K562 (cell line): ENCODE data around the gene ODAM. TPM values are rescaled to one million over a fixed set of nuclear protein-coding genes. Genes with fewer than 3 reads are reported as not detected.

Experiments
- ATAC-seq: fragments of 200-7000 bp; cut with Tn5 transposase; 3 replicates; pipeline ENCODE4 v1.9.1; 2020; ENCODE audit warnings: moderate library complexity
- BruUV-seq: library from RNA; stranded (reverse); fragments of 400-500 nt; replicated peaks from 2 replicates; lab custom pipeline; 2021; lab: Mats Ljungman, UMichigan
- CTCF ChIA-PET: fragments of 300-600 bp; formaldehyde crosslinking; extraction: SDS; loops from one replicate; lab custom pipeline; 2021; ENCODE audit warnings: low intra/inter-chr PET ratio; lab: Yijun Ruan, JAX
- POLR2A ChIA-PET: fragments of 300-600, 350-650 bp; sonication (Branson Sonifier 250); formaldehyde crosslinking; extraction: SDS; loops from one replicate; lab custom pipeline; 2021; ENCODE audit warnings: antibody characterized with exemption, inconsistent platforms; lab: Yijun Ruan, JAX
- DNase-seq, 4 experiments: peaks; one replicate each; pipeline versions ENCODE4 v3.0.0 to v3.0.0-alpha.2; 2011 to 2018; ENCODE audit warnings: low spot score in 3 of 4, mixed read lengths in 3 of 4; ENCODE audit errors: extremely low read depth in 1 of 4
- FAIRE-seq: peaks from 2 replicates; lab custom pipeline; 2011; peaks lifted over from hg19 to GRCh38; lab: Jason Lieb, UNC
- H2AFZ ChIP-seq: 2 replicates; pipeline ENCODE4 v1.6.0; 2011; ENCODE audit warnings: low read depth, low read length, control low read depth, inconsistent platforms
- H3K27ac ChIP-seq: fragments of 200-600 bp; 3 replicates; pipeline ENCODE4 v1.8.0; 2011; ENCODE audit warnings: low read depth, mild to moderate bottlenecking, control low read depth, inconsistent platforms, low read length, moderate library complexity, mixed read lengths; ENCODE audit errors: extremely low read depth
- H3K27me3 ChIP-seq, 2 experiments: fragments of 300-600 bp in 1 of 2; 2 replicates in 1 of 2; 3 replicates in 1 of 2; pipeline versions ENCODE4 v1.6.0 to v1.8.0; 2011; ENCODE audit warnings: inconsistent platforms in 2 of 2, low read length in 2 of 2, mild to moderate bottlenecking in 1 of 2, mixed read lengths in 1 of 2, moderate library complexity in 1 of 2; ENCODE audit not compliant: control insufficient read depth in 2 of 2, insufficient read depth in 2 of 2
- H3K36me3 ChIP-seq: fragments of 300-600 bp; 3 replicates; pipeline ENCODE4 v1.8.0; 2011; ENCODE audit warnings: mild to moderate bottlenecking, low read length, inconsistent platforms; ENCODE audit not compliant: control insufficient read depth, insufficient read depth
- H3K4me1 ChIP-seq, 2 experiments: fragments of 200-600 bp in 1 of 2; replicated peaks in 1 of 2; 2 replicates in 1 of 2; 3 replicates in 1 of 2; pipeline versions ENCODE4 v1.5.1 to v1.8.0; 2011; ENCODE audit warnings: inconsistent platforms in 2 of 2, low read length in 2 of 2, mild to moderate bottlenecking in 1 of 2, mixed read lengths in 1 of 2, moderate library complexity in 1 of 2; ENCODE audit not compliant: control insufficient read depth in 2 of 2, insufficient read depth in 2 of 2
- H3K4me2 ChIP-seq: 2 replicates; pipeline ENCODE4 v1.6.1; 2011; ENCODE audit warnings: low read length, control low read depth, inconsistent platforms, mixed read lengths; ENCODE audit not compliant: insufficient read depth
- H3K4me3 ChIP-seq: fragments of 200-600 bp; sonication (generic), shearing (Covaris generic); 2 replicates; pipeline ENCODE4 v1.5.1; 2016; ENCODE audit warnings: control low read depth, inconsistent platforms
- H3K79me2 ChIP-seq: fragments of 200-600 bp; 3 replicates; pipeline ENCODE4 v1.8.0; 2011; ENCODE audit warnings: low read length, inconsistent platforms; ENCODE audit not compliant: control insufficient read depth, insufficient read depth
- H3K9ac ChIP-seq, 2 experiments: 2 replicates each; pipeline versions ENCODE4 v1.6.0 to v1.6.1; 2011; ENCODE audit warnings: low read depth in 2 of 2, low read length in 2 of 2, control low read depth in 1 of 2, inconsistent platforms in 1 of 2, mild to moderate bottlenecking in 1 of 2, mixed read lengths in 1 of 2; ENCODE audit not compliant: insufficient read depth in 1 of 2
- H3K9me1 ChIP-seq: one replicate; pipeline ENCODE4 v1.6.0; 2011; ENCODE audit warnings: inconsistent platforms, mild to moderate bottlenecking, low read length, moderate library complexity; ENCODE audit not compliant: control insufficient read depth, insufficient read depth
- H3K9me3 ChIP-seq: replicated peaks from 2 replicates; pipeline ENCODE4 v1.5.1; 2011; ENCODE audit warnings: low read depth, low read length, inconsistent platforms; ENCODE audit not compliant: control insufficient read depth, insufficient read depth
- H4K20me1 ChIP-seq: replicated peaks from 2 replicates; pipeline ENCODE4 v1.6.1; 2011; ENCODE audit warnings: low read length, inconsistent platforms, mixed read lengths; ENCODE audit not compliant: control insufficient read depth, insufficient read depth
- CEBPB ChIP-seq: fragments of 450-650 bp; IDR thresholded peaks from 2 replicates; pipeline ENCODE4 v1.6.1; 2016; ENCODE audit warnings: missing genetic modification characterization, missing compliant biosample characterization
- NCOA4 ChIP-seq: fragments of 450-650 bp; IDR thresholded peaks from 2 replicates; pipeline ENCODE4 v1.6.1; 2018; ENCODE audit warnings: mild to moderate bottlenecking; ENCODE audit not compliant: partially characterized antibody
- NCOR1 ChIP-seq: fragments of 450-650 bp; IDR thresholded peaks from 2 replicates; pipeline ENCODE4 v1.6.1; 2016; ENCODE audit warnings: mild to moderate bottlenecking, moderate library complexity
- USF1 ChIP-seq: sonication (generic); formaldehyde crosslinking; IDR thresholded peaks from 2 replicates; pipeline ENCODE4 v1.9.0; 2022; ENCODE audit warnings: mild to moderate bottlenecking, missing genetic modification reagents
- ZBTB43 ChIP-seq: sonication (generic); formaldehyde crosslinking; IDR thresholded peaks from 2 replicates; pipeline ENCODE4 v1.8.0; 2023; ENCODE audit warnings: mild to moderate bottlenecking, missing genetic modification reagents
- ZNF830 ChIP-seq: fragments of 250-450 bp; sonication (Bioruptor Pico); IDR thresholded peaks from 2 replicates; pipeline ENCODE4 v1.5.0; 2021; ENCODE audit warnings: mild to moderate bottlenecking
- WGBS: fragments of 100-300 bp; shearing (Covaris generic); methylation state at CpG from one replicate; pipeline ENCODE4 v1.1.6; 2016; ENCODE audit warnings: low coverage, mixed read lengths; ENCODE audit not compliant: insufficient coverage; ENCODE audit errors: missing lambda C conversion rate; 5-methylcytosine and 5-hydroxymethylcytosine counted together
- in situ Hi-C: fragments of 300-500 bp; cut with MboI; formaldehyde crosslinking; loops from 4 replicates; pipeline ENCODE4 v1.15.0; 2018; ENCODE audit warnings: inconsistent platforms, mixed read lengths
- intact Hi-C: fragments of 100-400 bp; cut with micrococcal nuclease; formaldehyde crosslinking; loops from 2 replicates; pipeline ENCODE4 v1.14.2; 2022
- polyA plus RNA-seq, 8 experiments: library from polyadenylated mRNA; depleted of rRNA in 4 of 8; stranded (reverse) in 5 of 8; unstranded in 3 of 8; fragments of >200 nt; fragmentation: Nextera tagmentation in 2 of 8; fragmentation: Illumina TruSeq in 1 of 8; extraction: Ambion mirVana in 2 of 8; extraction: Trizol in 1 of 8; gene quantifications; 2 replicates each; pipeline versions ENCODE4 v1.2.1 to v1.2.3, GENCODE V29; 2011 to 2014; ENCODE audit warnings: inconsistent platforms in 1 of 8, missing spikeins in 1 of 8
- total RNA-seq, 7 experiments: library from RNA; depleted of rRNA in 6 of 7; stranded (reverse); fragments of >200 nt in 6 of 7; fragmentation: Illumina TruSeq in 2 of 7; extraction: Trizol in 2 of 7; gene quantifications; 2 replicates each; pipeline versions ENCODE4 v1.2.1 to v1.2.3, GENCODE V29; 2011 to 2021; ENCODE audit warnings: low replicate concordance in 1 of 7

ODAM gene
- total and polyA plus RNA-seq, 9 of the 15 experiments (the other 6 are each of a cell fraction or from before 2014, with no cell fraction given): not detected

- H3K4me2 ChIP-seq: no peak overlapping the region
- no peak overlapping the region for H2AFZ ChIP-seq
- no peaks in the 10 kb centered on the region for H3K36me3 ChIP-seq
- POLR2A ChIA-PET: no interaction called here
- no peaks in the 10 kb centered on the region for H3K9me1 ChIP-seq
- no peak for DNase-seq
- no peaks in the 10 kb centered on the region for H3K27me3 ChIP-seq
- FAIRE-seq: no peak
- H4K20me1 ChIP-seq: no peaks in the 10 kb centered on the region
- BruUV-seq: no TSS peak
- H3K9ac ChIP-seq: no peak overlapping the region
- no peaks in the 10 kb centered on the region for H3K4me1 ChIP-seq
- 0% methylated on average over 1 of the region's 1 CpG for WGBS
- TF ChIP-seq USF1 (CRISPR knock-in tag) (no peak), ZNF830 (CRISPR knock-in tag) (no peak), CEBPB (no peak), NCOA4 (no peak)
- no peak overlapping the region for H3K4me3 ChIP-seq
- ATAC-seq: no peak
- H3K27ac ChIP-seq: no peak overlapping the region
- H3K79me2 ChIP-seq: no peaks in the 10 kb centered on the region
- H3K9me3 ChIP-seq: 0 out of 2 replicates have a peak, but pooled peaks cover 3% of the 10 kb centered on the region
- in situ Hi-C loops (no loop called here), intact Hi-C loops (no loop called here)
- CTCF ChIA-PET: no interaction called here
Observed at GRCh38 chr4:70236125-70236524, 40.6 kb downstream of the ODAM start.

GRCh38 chr4:70239131-70239883, 43.8 kb downstream of the ODAM start:
- FAIRE-seq: no peak
- ChIA-PET POLR2A (no interaction called here), CTCF (no interaction called here)
- TF ChIP-seq ZBTB43 (CRISPR knock-in tag): no peak
- no peak for TF ChIP-seq NCOR1
- Histone ChIP-seq H2AFZ (no peak overlapping the region), H4K20me1 (no peaks in the 10 kb centered on the region), H3K9me1 (no peaks in the 10 kb centered on the region), H3K79me2 (no peaks in the 10 kb centered on the region), H3K27me3 (no peaks in the 10 kb centered on the region), H3K9me3 (no peaks in the 10 kb centered on the region), H3K27ac (no peak overlapping the region), H3K4me2 (no peak overlapping the region), H3K36me3 (no peaks in the 10 kb centered on the region), H3K4me1 (no peaks in the 10 kb centered on the region), H3K9ac (no peak overlapping the region), H3K4me3 (no peak overlapping the region)
- BruUV-seq: no TSS peak
- in situ Hi-C loops (no loop called here), intact Hi-C loops (no loop called here)
- ATAC-seq: no peak
- no peak for DNase-seq
- 0% methylated on average over 3 of the region's 3 CpGs for WGBS
